Uterus (tissue), 4 donors: ENCODE data around the gene MOB3A. TPM values are rescaled to one million over a fixed set of nuclear protein-coding genes. Genes with fewer than 3 reads are reported as not detected.

Experiments
- DNase-seq, 2 donors: peaks; one replicate each; pipeline ENCODE4 v3.0.0-alpha.2; 2019 to 2020
- H3K27ac ChIP-seq, 2 donors: fragments of 200-600 bp; sonication (generic); 1 replicate in 1 of 2; 2 replicates in 1 of 2; pipeline ENCODE4 v1.5.1; 2016 to 2018
- H3K27me3 ChIP-seq, 2 donors: fragments of 200-600 bp; sonication (generic); one replicate each; pipeline ENCODE4 v1.5.1; 2018 to 2019; ENCODE audit warnings: control low read depth in 1 of 2
- H3K36me3 ChIP-seq, 2 donors: fragments of 200-600 bp; sonication (generic); one replicate each; pipeline ENCODE4 v1.5.1; 2019; ENCODE audit warnings: control low read depth in 1 of 2
- H3K4me1 ChIP-seq, 2 donors: fragments of 200-600 bp; sonication (generic); one replicate each; pipeline ENCODE4 v1.5.1; 2018 to 2019; ENCODE audit warnings: control low read depth in 1 of 2
- H3K4me3 ChIP-seq, 2 donors: fragments of 200-600 bp; sonication (generic); 1 replicate in 1 of 2; 2 replicates in 1 of 2; pipeline ENCODE4 v1.5.1; 2018 to 2019; ENCODE audit warnings: mild to moderate bottlenecking in 1 of 2
- H3K9me3 ChIP-seq, 2 donors: fragments of 200-600 bp; sonication (generic); one replicate each; pipeline ENCODE4 v1.5.1; 2019; ENCODE audit warnings: control low read depth in 1 of 2
- POLR2A ChIP-seq, 2 donors: fragments of 450-650 bp; IDR thresholded peaks; one replicate each; pipeline ENCODE4 v1.6.1; 2016; ENCODE audit warnings: antibody characterized with exemption in 2 of 2, mild to moderate bottlenecking in 1 of 2, moderate library complexity in 1 of 2
- intact Hi-C: fragments of 100-400 bp; cut with DNase I; formaldehyde crosslinking; loops from one replicate; pipeline ENCODE4 v1.15.1; 2023; ENCODE audit warnings: low total_unique reads
- total RNA-seq, 4 donors: library from RNA; depleted of rRNA in 3 of 4; stranded (reverse); fragments of >200 nt in 3 of 4; gene quantifications; one replicate each; pipeline versions ENCODE4 v1.1.0 to v1.2.4, GENCODE V29; 2014 to 2023
- TF ChIP-seq, protein P1 (sequence below), 4 experiments: fragments of 200-600 bp in 2 of 4; fragments of 450-650 bp in 2 of 4; sonication (generic) in 2 of 4; IDR thresholded peaks; one replicate each; pipeline ENCODE4 v1.5.1; 2016 to 2019; ENCODE audit warnings: antibody characterized with exemption in 4 of 4, mild to moderate bottlenecking in 2 of 4, moderate library complexity in 1 of 4
- donor health status: DM: yes; HTN: yes; CAD: no.

Gene MOB3A
- total RNA-seq, 4 donors from 2014 or later, result 10.2 to 81.4 (median 20.7) TPM

DNA sequence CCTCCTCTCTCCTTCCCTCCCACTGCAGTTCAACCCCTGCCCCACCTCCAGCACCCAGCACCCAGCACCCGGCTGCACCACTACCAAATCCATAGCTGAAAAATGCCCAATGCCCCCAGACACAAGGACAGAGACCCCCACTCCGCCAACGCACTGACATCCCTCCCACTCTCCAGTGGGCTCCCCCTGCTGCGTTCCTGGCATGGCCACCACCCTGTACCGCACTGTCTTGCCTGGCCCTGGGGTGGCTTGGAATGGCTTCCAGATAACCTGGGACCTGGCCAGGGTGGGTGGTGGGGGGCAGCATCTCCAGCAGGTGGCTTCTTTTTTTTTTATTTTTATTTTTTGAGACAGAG is 39.3 kb downstream of the MOB3A start:
- DNase-seq, result peak in 1 of 2 donors; percentile 55
- Histone ChIP-seq H3K9me3 (no peaks in the 10 kb centered on the region), H3K27ac (peak overlapping the region; percentile 98 to 100), H3K4me1 (peaks cover 20 to 40% of the 10 kb centered on the region in 2 donors), H3K4me3 (no peak overlapping the region), H3K27me3 (no peaks in the 10 kb centered on the region), H3K36me3 (no peaks in the 10 kb centered on the region)
- TF ChIP-seq POLR2A (IDR thresholded peaks at IDR 0.05), result no peak
- TF ChIP-seq, protein P1, sequence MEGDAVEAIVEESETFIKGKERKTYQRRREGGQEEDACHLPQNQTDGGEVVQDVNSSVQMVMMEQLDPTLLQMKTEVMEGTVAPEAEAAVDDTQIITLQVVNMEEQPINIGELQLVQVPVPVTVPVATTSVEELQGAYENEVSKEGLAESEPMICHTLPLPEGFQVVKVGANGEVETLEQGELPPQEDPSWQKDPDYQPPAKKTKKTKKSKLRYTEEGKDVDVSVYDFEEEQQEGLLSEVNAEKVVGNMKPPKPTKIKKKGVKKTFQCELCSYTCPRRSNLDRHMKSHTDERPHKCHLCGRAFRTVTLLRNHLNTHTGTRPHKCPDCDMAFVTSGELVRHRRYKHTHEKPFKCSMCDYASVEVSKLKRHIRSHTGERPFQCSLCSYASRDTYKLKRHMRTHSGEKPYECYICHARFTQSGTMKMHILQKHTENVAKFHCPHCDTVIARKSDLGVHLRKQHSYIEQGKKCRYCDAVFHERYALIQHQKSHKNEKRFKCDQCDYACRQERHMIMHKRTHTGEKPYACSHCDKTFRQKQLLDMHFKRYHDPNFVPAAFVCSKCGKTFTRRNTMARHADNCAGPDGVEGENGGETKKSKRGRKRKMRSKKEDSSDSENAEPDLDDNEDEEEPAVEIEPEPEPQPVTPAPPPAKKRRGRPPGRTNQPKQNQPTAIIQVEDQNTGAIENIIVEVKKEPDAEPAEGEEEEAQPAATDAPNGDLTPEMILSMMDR (IDR thresholded peaks at IDR 0.05), result no peak
- intact Hi-C loops, result no loop called here

DNA sequence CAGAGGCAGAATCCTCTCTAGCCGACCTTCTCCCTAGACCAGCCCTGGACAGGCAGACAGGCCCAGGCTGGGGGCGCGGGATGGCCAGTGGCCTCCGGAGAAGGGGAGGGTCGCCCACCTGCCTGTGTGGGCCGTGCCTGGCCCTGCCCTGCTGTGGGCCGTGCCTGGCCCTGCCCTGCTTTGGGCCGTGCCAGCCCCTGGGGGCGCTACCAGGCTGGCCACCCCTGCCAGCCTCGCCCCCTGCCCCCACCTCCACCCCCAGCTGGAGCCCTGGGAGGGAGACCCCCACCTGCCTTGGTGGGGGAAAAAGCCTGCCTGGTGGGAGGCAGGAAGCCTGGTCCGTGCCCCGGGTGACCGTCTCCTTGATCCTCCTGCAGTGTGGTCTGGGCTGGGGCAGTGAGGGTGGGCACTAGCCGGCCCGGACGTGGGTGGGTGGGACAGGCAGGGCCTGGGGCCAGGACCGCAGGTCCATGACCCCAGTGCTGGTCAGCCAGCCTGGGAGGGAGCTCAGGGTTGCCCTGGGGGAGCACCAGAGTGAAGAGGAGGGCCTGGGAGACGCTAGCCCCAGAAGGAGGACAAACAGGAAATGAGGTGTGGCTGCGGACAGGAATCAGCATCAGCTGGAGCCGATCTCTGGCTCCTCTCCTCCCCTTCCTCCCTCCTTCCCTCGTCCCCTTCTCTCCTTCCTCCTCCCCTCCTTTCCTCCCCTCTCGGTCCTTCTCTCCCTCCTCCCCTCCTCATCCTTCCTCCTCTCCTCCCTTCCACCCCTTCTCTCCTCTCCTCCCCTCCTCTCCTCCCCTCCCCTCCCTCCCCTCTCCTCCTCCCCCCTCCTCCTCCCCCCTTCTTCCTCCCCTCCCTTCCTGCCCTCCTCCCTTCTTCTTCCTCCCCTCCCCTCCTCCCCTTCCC is 39.9 kb downstream of the MOB3A start:
- H3K4me1 ChIP-seq, result peaks cover 20 to 45% of the 10 kb centered on the region in 2 donors

DNA sequence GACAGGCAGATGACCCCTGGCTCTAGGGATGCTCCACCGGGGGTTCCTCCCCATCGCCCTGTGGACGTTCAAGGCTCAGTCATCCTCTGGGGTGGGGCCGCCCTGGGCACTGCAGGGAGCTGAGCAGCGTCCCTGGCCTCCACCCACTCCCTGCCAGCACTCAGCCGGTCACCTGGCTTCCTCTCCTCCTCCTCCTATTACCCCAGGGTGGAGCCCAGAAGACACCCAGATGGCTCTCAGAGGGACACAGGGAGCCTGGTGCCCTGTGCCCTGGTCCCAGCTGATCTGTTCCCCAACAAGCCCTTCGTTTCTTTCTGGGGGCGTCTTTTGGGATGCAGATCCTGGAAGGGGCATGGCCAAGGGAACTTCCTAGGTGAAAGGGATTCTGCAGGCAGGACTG is 41.4 kb downstream of the MOB3A start:
- no peaks in the 10 kb centered on the region for H3K36me3 ChIP-seq
- no peak for DNase-seq
- H3K4me3 ChIP-seq, result no peak overlapping the region
- TF ChIP-seq POLR2A (IDR thresholded peaks at IDR 0.05), result no peak
- TF ChIP-seq, protein P1 (IDR thresholded peaks at IDR 0.05), result no peak
- no peaks in the 10 kb centered on the region for H3K9me3 ChIP-seq
- no peaks in the 10 kb centered on the region for H3K27me3 ChIP-seq
- peak overlapping the region; percentile 98 to 100 for H3K27ac ChIP-seq
- intact Hi-C loops, result no loop called here
- peaks cover 14 to 35% of the 10 kb centered on the region in 2 donors for H3K4me1 ChIP-seq

More for the DNA sequence above, 39.9 kb downstream of the MOB3A start:
- Histone ChIP-seq H3K36me3 (no peaks in the 10 kb centered on the region), H3K9me3 (no peaks in the 10 kb centered on the region), H3K27me3 (no peaks in the 10 kb centered on the region), H3K27ac (peak overlapping the region; percentile 98 to 100), H3K4me3 (peak overlapping the region; percentile 45 to 58)
- DNase-seq, result peak; percentile 77 to 90
- TF ChIP-seq POLR2A (IDR thresholded peaks at IDR 0.05), result peak; percentile 28 to 69
- TF ChIP-seq, protein P1 (IDR thresholded peaks at IDR 0.05), result peak in 1 of 4 experiments; percentile 22
- intact Hi-C loops, result no loop called here

DNA sequence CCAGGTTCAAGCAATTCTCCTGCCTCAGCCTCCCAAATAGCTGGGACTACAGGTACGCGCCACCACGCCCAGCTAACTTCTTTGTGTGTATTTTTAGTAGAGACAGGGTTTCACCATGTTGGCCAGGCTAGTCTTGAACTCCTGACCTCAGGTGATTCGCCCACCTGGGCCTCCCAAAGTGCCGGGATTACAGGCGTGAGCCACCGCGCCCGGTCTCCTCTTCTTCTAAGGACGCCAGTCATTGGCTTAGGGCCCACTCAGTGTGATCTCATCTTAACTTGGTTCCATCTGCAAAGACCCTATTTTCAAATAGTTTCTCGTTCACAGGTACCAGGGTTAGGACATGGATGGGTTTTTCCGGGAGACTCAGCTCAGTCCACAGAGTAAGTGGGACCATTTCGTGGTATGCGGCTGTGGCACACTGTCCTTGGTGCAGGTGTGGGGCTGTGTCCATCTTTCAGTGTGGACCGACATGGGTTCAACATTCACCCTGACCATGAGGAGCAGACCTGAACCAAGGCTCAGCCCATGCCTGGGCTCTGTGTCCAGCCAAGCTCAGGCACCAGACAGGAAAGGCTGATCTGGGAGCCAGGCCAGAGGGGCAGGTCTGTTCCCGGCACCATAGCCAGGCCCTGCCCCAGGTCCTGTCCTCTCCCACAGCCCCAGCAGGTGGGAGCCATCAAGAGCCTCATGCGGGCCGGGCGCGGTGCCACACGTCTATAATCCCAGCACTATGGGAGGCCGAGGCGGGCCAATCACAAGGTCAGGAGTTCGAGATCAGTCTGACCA is 42.3 kb downstream of the MOB3A start:
- Histone ChIP-seq H3K4me1 (peaks cover 8 to 40% of the 10 kb centered on the region in 2 donors), H3K27ac (peak overlapping the region; percentile 98 to 100), H3K9me3 (no peaks in the 10 kb centered on the region), H3K4me3 (no peak overlapping the region), H3K36me3 (no peaks in the 10 kb centered on the region), H3K27me3 (no peaks in the 10 kb centered on the region)
- intact Hi-C loops, result no loop called here
- TF ChIP-seq POLR2A (IDR thresholded peaks at IDR 0.05), result peak; percentile 14
- TF ChIP-seq, protein P1 (IDR thresholded peaks at IDR 0.05), result no peak
- peak; percentile 89 for DNase-seq
